Mucosa of stomach (tissue), 1 donor: ENCODE results near the gene CELF4.

Experiments used
- H3K27me3 ChIP-seq: one replicate; pipeline ENCODE4 v1.7.0; 2013; ENCODE audit warnings: mild to moderate bottlenecking, low read length; ENCODE audit not compliant: control insufficient read depth, insufficient read depth
- H3K36me3 ChIP-seq: one replicate; pipeline ENCODE4 v1.7.0; 2013; ENCODE audit warnings: low read length; ENCODE audit not compliant: control insufficient read depth, insufficient read depth
- H3K4me1 ChIP-seq: one replicate; pipeline ENCODE4 v1.7.0; 2013; ENCODE audit warnings: mild to moderate bottlenecking, low read length; ENCODE audit not compliant: control insufficient read depth, insufficient read depth
- H3K4me3 ChIP-seq: one replicate; pipeline ENCODE4 v1.7.0; 2013; ENCODE audit warnings: low read length
- H3K9ac ChIP-seq: one replicate; pipeline ENCODE4 v1.7.0; 2013; ENCODE audit warnings: mild to moderate bottlenecking, low read length, moderate library complexity
- H3K9me3 ChIP-seq: one replicate; pipeline ENCODE4 v1.7.0; 2013; ENCODE audit warnings: mild to moderate bottlenecking, low read length, moderate library complexity; ENCODE audit not compliant: control insufficient read depth
- donor health status: Pancreatic carcinoma.

CELF4 gene

DNA sequence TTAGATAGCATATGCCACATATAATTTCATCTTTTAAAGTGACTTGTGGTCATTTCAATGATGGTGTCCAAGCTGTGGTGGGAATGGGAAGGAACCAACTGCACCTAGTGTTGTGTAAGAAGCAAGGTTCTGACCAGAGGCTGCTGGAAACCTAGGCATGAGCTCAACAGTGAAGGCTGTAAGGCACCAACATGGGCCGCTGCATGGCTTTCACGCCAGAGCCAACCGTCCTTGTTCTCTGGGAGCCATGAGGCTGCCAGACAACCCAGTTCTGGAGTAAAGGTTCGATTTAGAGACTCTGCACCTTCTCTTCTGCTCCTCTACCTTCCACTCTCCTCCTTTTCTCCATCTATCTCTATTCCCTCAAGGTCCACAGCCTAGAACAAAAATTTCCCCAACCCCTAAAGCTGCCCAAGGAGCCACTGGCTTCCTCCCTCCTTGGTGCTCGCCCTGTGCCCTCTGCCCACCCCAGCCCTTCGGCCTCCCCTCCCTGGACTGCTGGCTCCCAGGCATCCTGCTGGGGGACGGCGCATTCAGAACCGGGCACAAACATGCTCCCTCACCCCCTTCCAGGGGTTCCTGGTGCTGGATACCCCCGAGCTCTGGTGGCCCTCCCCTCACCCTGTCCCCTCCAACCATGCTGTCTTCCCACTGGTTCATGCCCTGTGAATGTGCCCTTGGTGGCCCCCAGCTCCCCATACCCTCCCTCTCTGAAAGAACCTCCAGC lies 305.1 kb downstream of the CELF4 start:
- peaks cover 10% of the 10 kb centered on the region for H3K27me3 ChIP-seq
- no peaks in the 10 kb centered on the region for H3K4me1 ChIP-seq
- H3K36me3 ChIP-seq: no peaks in the 10 kb centered on the region
- H3K9ac ChIP-seq: no peak overlapping the region
- H3K4me3 ChIP-seq: no peak overlapping the region
- H3K9me3 ChIP-seq: no peaks in the 10 kb centered on the region

- H3K4me1 ChIP-seq: no peaks in the 10 kb centered on the region
- no peaks in the 10 kb centered on the region for H3K9me3 ChIP-seq
- no peaks in the 10 kb centered on the region for H3K36me3 ChIP-seq
- no peak overlapping the region for H3K4me3 ChIP-seq
- H3K9ac ChIP-seq: no peak overlapping the region
- H3K27me3 ChIP-seq: peaks cover 18% of the 10 kb centered on the region
These were observed 305.9 kb downstream of the CELF4 start for GRCh38 chr18:37259711-37260110.

GRCh38 chr18:37258819-37259218 lies 306.8 kb downstream of the CELF4 start:
- Histone ChIP-seq H3K4me1 (no peaks in the 10 kb centered on the region), H3K36me3 (no peaks in the 10 kb centered on the region), H3K9ac (no peak overlapping the region), H3K9me3 (no peaks in the 10 kb centered on the region), H3K27me3 (peaks cover 23% of the 10 kb centered on the region), H3K4me3 (no peak overlapping the region)

DNA sequence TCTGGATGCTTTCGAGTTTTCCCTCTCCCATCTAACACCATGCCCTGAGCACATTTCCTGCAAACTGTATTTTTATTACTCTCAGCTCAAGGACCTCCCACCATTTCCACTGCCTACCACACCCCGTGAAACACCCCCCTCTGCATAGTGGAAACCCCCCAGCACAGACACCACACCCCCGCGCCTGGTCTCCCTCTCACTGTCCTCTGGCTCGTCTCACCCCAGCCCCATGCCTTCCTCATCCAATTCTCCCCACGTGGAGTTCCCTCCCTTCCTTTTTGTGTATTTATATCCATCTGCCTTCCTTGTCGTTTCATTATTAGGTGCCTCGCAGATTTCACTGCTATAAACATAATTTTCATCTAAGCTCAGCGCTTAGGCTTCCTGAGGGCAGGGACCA lies 307.5 kb downstream of the CELF4 start:
- Histone ChIP-seq H3K36me3 (no peaks in the 10 kb centered on the region), H3K9ac (no peak overlapping the region), H3K9me3 (no peaks in the 10 kb centered on the region), H3K4me1 (no peaks in the 10 kb centered on the region), H3K4me3 (no peak overlapping the region), H3K27me3 (peaks cover 28% of the 10 kb centered on the region)

GRCh38 chr18:37254973-37255372 lies 310.6 kb downstream of the CELF4 start:
- Histone ChIP-seq H3K36me3 (no peaks in the 10 kb centered on the region), H3K4me3 (no peak overlapping the region), H3K9me3 (no peaks in the 10 kb centered on the region), H3K4me1 (no peaks in the 10 kb centered on the region), H3K27me3 (peaks cover 32% of the 10 kb centered on the region), H3K9ac (no peak overlapping the region)

- Histone ChIP-seq H3K36me3 (no peaks in the 10 kb centered on the region), H3K9ac (no peak overlapping the region), H3K27me3 (peaks cover 32% of the 10 kb centered on the region), H3K4me3 (no peak overlapping the region), H3K4me1 (no peaks in the 10 kb centered on the region), H3K9me3 (no peaks in the 10 kb centered on the region)
These were observed 311.3 kb downstream of the CELF4 start for GRCh38 chr18:37254236-37254754.

DNA sequence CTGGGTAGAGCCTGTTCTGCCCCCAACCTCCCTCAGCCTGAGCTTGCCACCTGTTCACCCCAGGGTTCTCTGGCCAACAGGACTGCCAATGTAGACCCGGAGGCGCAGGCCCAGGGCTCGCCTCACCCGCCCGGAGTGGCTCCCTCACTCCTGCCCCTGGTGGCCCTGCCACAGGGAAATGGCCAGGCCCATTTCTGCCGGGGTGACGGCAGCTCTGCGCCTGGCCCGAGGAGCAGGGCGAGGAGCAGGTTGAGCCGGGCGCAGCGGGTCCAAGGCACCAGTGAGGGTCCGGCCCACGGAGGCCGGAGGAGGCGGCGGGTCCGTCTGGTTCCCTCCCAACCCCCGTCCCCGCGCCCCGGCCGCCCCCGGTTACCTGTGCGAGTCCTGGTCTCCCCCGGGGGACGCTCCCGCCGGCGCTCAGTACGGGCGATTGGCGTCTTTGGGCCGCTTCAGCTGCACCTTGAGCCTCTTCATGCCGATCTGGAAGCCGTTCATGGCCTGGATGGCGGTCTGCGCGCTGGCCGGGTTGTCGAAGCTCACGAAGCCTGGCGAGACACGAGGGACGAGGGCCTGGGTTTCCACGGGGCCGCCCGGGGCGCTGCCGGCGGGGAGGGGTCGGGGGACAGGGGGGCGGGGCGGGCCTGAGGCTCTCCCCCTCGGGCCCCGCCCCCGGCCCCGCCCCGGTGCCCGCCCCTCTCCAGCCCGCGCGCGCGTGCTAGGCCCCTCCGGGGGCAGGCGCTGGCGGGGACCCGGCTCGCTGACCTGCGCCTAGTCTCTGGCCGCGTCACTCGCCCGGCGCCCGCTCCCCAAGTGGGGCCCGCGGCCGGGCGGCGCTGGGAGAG lies 312.0 kb downstream of the CELF4 start:
- H3K9ac ChIP-seq: no peak overlapping the region
- H3K4me3 ChIP-seq: no peak overlapping the region
- no peaks in the 10 kb centered on the region for H3K9me3 ChIP-seq
- no peaks in the 10 kb centered on the region for H3K36me3 ChIP-seq
- H3K27me3 ChIP-seq: peaks cover 32% of the 10 kb centered on the region
- H3K4me1 ChIP-seq: no peaks in the 10 kb centered on the region

GRCh38 chr18:37252854-37253393 lies 312.7 kb downstream of the CELF4 start:
- H3K27me3 ChIP-seq: peaks cover 28% of the 10 kb centered on the region
- H3K9me3 ChIP-seq: no peaks in the 10 kb centered on the region
- no peaks in the 10 kb centered on the region for H3K4me1 ChIP-seq
- H3K36me3 ChIP-seq: no peaks in the 10 kb centered on the region
- H3K9ac ChIP-seq: no peak overlapping the region
- H3K4me3 ChIP-seq: no peak overlapping the region

DNA sequence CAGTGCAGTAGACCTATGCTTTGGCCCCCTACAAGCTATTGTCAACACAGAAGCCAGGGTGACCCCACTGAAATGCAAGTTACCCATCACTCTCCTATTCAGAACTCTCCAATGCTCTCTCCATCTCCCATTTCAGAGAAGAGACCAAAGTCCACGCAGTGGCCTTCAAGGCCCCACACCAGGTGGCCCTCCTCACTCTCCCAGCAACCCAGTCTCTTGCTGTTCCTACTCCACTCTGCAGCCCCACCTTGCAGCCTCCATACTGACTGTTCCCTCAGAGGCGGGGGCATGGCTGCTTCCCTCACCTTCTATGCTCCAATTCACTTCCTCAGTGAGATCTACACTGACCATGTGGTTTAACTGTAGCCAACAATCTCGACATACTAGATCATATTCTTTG lies 313.3 kb downstream of the CELF4 start:
- no peaks in the 10 kb centered on the region for H3K36me3 ChIP-seq
- H3K27me3 ChIP-seq: peaks cover 28% of the 10 kb centered on the region
- H3K4me3 ChIP-seq: no peak overlapping the region
- no peak overlapping the region for H3K9ac ChIP-seq
- no peaks in the 10 kb centered on the region for H3K9me3 ChIP-seq
- H3K4me1 ChIP-seq: no peaks in the 10 kb centered on the region

GRCh38 chr18:37251679-37252078 lies 313.9 kb downstream of the CELF4 start:
- no peaks in the 10 kb centered on the region for H3K4me1 ChIP-seq
- no peak overlapping the region for H3K4me3 ChIP-seq
- H3K36me3 ChIP-seq: no peaks in the 10 kb centered on the region
- peaks cover 28% of the 10 kb centered on the region for H3K27me3 ChIP-seq
- H3K9me3 ChIP-seq: no peaks in the 10 kb centered on the region
- H3K9ac ChIP-seq: no peak overlapping the region

DNA sequence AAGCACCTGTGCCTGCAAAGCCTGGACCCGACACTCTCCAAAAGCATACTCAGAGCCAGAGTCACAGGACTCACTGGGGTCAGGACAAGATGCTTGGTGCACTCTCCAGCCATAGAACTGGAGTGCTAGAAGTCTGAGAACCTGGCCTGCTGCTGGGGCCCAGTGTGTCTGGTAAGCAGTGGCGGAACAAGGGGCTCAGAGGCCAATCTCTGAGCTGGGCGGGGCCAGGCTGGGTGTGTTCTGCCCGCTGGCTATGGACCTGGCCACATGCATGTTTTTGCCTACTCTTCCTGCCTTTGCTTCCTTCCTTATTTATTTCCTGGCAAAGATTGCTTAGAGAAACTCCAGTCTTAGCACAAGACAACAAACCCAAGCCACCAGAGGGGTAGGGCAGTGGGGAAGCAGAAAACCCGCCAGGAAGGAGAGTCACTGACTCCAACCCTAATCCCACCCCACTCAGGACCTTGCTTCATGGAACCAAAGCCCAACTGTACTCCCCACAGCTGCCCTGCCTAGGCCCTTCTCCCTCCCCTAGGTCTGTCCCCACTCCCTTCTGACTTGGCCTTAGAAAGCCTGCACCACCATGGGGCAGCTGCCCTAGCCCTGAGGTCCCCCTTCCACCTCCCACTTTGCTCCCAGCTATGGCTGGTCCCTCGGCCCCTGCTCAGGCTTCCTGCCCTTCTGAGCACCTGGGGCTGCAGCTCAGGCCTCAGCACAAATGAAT lies 315.5 kb downstream of the CELF4 start:
- Histone ChIP-seq H3K4me1 (no peaks in the 10 kb centered on the region), H3K4me3 (no peak overlapping the region), H3K9ac (no peak overlapping the region), H3K36me3 (no peaks in the 10 kb centered on the region), H3K9me3 (no peaks in the 10 kb centered on the region), H3K27me3 (peaks cover 18% of the 10 kb centered on the region)
